Measurements from ENCODE around the gene PARVB.
A peak's percentile ranks its signal among the peaks of the same experiment; 100 is the strongest.

PARVB gene

DNA sequence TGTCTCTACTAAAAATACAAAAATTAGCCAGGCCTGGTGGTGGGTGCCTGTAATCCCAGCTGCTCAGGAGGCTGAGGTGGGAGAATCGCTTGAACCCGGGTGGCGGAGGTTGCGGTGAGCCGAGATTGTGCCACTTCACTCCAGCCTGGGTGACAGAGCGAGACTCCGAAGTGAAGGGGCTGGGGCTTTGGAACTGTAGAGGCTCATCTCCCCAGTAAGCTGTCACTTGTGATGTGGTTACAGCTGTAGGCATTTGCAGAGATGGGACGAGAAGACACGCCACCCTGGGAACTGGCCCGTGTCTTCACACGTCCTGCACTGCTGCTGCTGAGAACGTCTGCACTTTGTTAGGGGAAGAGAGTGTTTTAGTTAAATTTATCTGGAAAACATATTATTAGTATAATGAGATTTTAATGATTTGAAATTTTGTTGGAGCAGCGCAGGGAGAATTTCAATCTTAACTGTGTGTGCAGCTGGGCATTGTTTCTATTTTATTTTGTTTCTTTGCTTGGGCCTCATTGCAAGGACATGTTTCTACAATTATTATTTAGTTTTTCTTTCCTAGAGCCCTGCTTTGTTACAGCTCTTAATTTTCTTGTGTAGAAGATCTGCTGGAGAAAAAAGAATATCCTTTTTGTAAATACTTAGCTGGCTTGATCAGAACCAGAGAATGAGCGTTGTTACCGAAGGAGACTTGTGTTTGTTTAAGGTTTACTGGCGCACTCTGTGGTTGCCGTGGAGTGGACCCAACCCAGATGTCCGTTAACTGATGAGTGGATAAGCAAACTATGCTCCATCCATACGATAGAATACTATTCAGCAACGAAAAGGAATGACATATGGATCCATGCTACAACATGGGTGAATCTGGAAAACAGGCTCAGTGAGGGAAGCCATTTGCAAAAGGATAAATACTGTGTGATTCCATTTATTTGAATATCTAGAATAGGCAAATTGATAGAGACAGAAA is 18.4 kb downstream of the PARVB start:
- DNase-seq (ENCODE audit: low read depth) = peak; percentile 61
- H3K4me3 ChIP-seq (ENCODE audit: low read length) = no peak overlapping the region
- TF ChIP-seq, protein P1, sequence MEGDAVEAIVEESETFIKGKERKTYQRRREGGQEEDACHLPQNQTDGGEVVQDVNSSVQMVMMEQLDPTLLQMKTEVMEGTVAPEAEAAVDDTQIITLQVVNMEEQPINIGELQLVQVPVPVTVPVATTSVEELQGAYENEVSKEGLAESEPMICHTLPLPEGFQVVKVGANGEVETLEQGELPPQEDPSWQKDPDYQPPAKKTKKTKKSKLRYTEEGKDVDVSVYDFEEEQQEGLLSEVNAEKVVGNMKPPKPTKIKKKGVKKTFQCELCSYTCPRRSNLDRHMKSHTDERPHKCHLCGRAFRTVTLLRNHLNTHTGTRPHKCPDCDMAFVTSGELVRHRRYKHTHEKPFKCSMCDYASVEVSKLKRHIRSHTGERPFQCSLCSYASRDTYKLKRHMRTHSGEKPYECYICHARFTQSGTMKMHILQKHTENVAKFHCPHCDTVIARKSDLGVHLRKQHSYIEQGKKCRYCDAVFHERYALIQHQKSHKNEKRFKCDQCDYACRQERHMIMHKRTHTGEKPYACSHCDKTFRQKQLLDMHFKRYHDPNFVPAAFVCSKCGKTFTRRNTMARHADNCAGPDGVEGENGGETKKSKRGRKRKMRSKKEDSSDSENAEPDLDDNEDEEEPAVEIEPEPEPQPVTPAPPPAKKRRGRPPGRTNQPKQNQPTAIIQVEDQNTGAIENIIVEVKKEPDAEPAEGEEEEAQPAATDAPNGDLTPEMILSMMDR (conservative IDR thresholded peaks at IDR 0.05; ENCODE audit: low read length) = no peak

DNA sequence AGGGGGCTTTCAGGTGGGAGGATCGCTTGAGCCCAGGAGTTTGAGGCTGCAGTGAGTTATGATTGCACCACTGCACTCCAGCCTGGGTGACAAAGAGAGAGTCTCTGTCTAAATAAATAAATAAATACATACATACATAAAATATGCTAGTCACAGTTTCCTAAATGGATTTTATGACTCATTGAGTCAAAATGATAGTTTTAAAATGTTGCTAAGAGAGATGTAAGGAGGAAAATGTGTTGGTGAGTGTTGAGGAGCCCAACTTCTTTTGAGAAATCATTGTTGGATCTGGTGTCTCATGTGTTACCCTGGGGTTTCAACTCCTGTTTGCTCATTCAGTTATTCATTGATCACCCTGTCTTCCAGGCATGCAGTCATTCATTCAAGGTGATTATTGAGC is 21.0 kb downstream of the PARVB start:
- no peak overlapping the region for H3K4me3 ChIP-seq (ENCODE audit: low read length)
- TF ChIP-seq, protein P1 (conservative IDR thresholded peaks at IDR 0.05; ENCODE audit: low read length) = no peak
- DNase-seq (ENCODE audit: low read depth) = peak; percentile 52

DNA sequence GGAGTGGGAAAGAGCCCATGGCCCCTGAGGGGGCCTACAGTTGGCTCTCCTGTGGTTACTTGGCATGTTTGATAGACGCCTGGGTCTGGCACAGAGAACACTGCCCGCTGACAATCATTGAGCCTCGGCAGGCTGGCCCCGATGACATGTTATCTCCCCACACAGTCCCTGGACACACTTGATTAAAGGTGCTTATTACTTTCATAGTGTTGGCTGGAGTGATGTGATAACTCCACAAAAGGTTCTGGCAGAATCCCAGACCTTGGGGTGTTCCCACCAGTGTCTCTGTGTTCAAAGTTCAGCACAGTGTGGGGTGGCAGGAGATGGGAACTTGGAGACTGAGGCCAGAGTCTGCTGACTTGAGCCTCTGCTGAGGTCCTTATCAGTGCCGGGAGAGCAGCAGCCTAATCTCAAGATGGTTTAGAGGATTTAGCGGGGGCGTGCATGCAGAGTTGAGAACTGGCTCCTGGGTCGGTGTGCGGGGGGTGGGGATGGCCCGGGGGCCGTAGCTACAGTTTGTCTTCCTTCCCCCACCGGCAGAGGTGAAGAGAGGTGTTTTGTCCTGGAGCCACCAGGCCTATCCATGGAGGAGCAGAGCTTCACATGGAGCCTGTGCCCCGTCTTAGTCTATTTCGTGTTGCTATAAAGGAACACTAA is 22.5 kb downstream of the PARVB start:
- no peak for DNase-seq (ENCODE audit: low read depth)
- TF ChIP-seq, protein P1 (conservative IDR thresholded peaks at IDR 0.05; ENCODE audit: low read length) = no peak
- H3K4me3 ChIP-seq (ENCODE audit: low read length) = no peak overlapping the region

DNA sequence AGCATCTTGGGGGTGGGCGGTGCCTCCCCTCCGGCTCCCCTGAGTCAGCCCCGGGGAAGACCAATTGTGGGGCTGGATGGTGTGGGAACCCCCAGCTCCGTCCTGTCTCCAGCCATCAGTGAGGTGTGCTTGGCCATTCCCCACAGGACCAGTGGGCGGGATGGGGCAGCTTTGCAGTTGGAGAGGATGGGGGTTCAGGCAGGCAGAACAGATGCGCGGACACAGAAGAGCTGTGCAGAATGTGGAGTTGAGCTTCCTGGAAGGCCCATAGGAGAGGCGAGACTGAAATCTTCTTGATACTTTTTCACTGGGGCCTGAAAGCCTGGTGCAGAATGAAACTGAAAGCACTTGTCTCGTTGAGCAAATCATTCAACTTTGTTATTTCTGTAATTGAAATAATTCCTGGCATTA is 23.8 kb downstream of the PARVB start:
- peak overlapping the region; percentile 39 for H3K4me3 ChIP-seq (ENCODE audit: low read length)
- DNase-seq (ENCODE audit: low read depth) = peak; percentile 16
- TF ChIP-seq, protein P1 (conservative IDR thresholded peaks at IDR 0.05; ENCODE audit: low read length) = no peak

- no peak overlapping the region for H3K4me3 ChIP-seq (ENCODE audit: low read length)
- DNase-seq (ENCODE audit: low read depth) = no peak
- TF ChIP-seq, protein P1 (conservative IDR thresholded peaks at IDR 0.05; ENCODE audit: low read length) = no peak
These were observed 25.6 kb downstream of the PARVB start for GRCh38 chr22:44049486-44050231.

DNA sequence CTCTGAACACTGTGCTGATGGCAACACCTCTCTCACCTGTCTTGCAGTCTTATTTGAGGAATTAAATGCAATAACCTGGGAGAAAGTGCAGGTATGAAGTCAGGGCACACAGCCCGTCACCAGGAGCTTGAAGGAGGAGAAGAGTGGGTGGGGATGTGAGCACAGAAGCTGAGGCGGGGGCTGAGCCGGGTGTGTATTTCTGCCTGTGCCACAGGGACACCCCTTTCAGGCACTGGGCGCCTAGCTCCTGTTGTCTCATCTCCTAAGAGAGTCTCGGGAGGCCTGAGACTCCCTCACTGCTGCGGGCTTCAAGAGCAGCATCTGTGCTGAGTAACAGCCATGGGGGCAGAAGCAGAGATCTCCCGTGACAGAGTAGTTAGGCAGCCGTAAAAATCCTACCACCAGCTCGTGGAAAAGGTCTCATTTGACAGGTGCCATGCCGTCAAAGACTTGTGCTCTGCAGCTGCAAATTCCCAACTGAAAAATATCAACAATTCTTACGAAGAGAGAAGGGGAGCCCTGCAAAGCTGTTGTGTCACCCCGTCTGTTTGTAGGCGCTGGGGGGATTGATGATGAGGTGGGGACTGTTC is 26.8 kb downstream of the PARVB start:
- no peak for DNase-seq (ENCODE audit: low read depth)
- no peak overlapping the region for H3K4me3 ChIP-seq (ENCODE audit: low read length)
- TF ChIP-seq, protein P1 (conservative IDR thresholded peaks at IDR 0.05; ENCODE audit: low read length) = no peak
